D721Med (cell line): ENCODE measurements around the gene KRTAP13-3.

Source experiments
- DNase-seq: peaks from one replicate; pipeline ENCODE4 v3.0.0; 2011; ENCODE audit warnings: low spot score; ENCODE audit not compliant: insufficient read length
- FAIRE-seq: peaks from 2 replicates; lab custom pipeline; 2011; peaks lifted over from hg19 to GRCh38; lab: Jason Lieb, UNC
- TF ChIP-seq, protein P1 (sequence below): IDR thresholded peaks from 2 replicates; pipeline ENCODE4 v1.5.1; 2012; ENCODE audit warnings: mild to moderate bottlenecking, control low read depth; ENCODE audit not compliant: insufficient read depth; ENCODE audit errors: missing control alignments

KRTAP13-3 gene

DNA sequence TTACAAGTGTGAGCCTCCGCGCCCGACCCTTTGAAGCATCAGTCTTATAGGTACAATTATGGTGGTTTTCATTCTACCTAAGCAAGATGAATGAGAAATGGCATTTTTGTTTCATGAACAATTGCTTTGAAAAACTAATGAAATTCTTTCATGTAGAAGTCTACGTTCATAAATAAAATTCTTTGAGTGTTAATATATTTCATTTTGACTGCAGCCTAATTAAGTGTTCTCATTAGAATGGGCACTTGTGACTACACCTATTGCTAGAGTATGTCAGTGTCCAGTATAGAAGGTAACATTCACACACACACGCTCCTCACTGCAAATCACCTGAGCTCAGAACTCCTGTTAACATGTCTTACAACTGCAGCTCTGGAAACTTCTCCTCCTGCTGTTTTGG, 14.2 kb upstream of the KRTAP13-3 start, which contains the start of gene KRTAP15-1:
Gene KRTAP15-1, plus strand, starts transcription at position 301 of the 400 bp plus-strand sequence. Its CDS starts 53 bp downstream, at position 354.
- FAIRE-seq: no peak
- TF ChIP-seq, protein P1, sequence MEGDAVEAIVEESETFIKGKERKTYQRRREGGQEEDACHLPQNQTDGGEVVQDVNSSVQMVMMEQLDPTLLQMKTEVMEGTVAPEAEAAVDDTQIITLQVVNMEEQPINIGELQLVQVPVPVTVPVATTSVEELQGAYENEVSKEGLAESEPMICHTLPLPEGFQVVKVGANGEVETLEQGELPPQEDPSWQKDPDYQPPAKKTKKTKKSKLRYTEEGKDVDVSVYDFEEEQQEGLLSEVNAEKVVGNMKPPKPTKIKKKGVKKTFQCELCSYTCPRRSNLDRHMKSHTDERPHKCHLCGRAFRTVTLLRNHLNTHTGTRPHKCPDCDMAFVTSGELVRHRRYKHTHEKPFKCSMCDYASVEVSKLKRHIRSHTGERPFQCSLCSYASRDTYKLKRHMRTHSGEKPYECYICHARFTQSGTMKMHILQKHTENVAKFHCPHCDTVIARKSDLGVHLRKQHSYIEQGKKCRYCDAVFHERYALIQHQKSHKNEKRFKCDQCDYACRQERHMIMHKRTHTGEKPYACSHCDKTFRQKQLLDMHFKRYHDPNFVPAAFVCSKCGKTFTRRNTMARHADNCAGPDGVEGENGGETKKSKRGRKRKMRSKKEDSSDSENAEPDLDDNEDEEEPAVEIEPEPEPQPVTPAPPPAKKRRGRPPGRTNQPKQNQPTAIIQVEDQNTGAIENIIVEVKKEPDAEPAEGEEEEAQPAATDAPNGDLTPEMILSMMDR: no peak
- DNase-seq: no peak

DNA sequence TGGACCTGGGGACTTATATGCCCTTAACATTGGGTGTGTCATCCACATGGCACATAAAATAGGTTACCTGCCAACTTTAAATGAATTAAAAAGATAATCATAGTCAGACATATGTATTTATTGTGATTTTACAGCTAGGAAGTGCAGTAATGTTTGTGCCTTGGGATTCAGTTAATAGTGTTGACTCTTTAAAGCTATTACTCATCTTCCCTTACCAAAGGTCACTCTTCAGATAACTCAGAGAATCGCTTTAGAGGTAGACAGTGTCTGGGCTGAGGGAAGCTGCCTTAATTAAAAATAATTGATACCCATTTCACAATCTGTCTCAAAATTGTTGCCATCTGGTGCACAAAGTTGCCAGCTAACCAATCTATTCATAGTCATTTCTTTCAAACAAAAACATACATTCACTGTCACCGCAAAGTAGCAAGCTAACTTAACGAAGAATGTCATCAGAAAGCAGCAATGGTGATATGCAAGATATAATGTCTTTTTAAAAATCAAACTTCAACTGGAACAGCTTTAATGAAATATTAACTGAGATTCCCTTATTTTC, 11.4 kb upstream of the KRTAP13-3 start:
- DNase-seq (no peak), FAIRE-seq (peak; percentile 11)
- TF ChIP-seq, protein P1: no peak

DNA sequence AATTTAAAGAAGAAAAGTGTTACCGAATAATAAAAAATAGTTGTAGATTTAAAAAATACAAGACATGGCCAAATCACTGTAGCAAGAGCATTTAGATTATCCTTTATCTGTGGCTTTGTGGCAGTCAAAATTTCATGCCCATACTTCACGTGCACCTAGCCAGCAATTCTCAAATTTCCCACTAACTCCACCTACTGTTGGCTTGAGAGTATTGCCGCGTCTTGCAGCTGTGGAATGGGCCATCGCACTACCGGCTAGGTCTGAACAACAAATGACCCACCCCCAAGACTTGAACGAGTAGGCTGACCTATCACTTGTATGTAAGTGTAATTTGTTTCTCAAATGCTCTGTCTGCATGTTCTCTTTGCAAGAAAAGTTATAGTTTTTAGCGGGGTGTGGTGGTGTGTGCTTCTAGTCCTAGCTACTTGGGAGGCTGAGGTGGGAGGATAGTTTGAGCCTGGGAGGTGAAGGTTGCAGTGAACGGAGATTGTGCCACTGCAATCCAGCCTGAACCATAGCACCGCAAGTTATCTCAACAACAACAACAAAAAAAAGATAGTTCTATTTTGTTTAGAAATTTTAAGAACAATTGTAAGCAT, 8.4 kb upstream of the KRTAP13-3 start:
- DNase-seq (no peak), FAIRE-seq (peak; percentile 41)
- TF ChIP-seq, protein P1: peak; percentile 43

DNA sequence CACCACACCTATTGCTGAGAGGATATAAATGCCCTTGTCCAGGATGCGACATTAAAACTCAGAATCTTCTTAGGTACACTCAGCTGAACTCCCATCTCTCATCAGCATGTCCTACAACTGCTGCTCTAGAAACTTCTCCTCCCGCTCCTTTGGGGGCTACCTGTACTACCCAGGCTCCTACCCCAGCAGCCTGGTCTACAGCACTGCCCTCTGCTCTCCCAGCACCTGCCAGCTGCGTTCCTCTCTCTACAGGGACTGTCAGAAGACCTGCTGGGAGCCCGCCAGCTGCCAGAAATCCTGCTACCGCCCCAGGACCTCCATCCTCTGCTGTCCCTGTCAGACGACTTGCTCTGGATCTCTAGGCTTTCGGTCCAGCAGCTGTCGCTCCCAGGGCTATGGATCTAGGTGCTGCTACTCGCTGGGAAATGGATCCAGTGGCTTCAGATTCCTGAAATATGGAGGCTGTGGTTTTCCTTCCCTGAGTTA, 4.5 kb upstream of the KRTAP13-3 start, which contains the start of gene KRTAP13-4:
Gene KRTAP13-4, plus strand, starts transcription at position 51 of the 486 bp plus-strand sequence. Its CDS starts 56 bp downstream, at position 107.
- DNase-seq: no peak
- no peak for FAIRE-seq
- TF ChIP-seq, protein P1: no peak

DNA sequence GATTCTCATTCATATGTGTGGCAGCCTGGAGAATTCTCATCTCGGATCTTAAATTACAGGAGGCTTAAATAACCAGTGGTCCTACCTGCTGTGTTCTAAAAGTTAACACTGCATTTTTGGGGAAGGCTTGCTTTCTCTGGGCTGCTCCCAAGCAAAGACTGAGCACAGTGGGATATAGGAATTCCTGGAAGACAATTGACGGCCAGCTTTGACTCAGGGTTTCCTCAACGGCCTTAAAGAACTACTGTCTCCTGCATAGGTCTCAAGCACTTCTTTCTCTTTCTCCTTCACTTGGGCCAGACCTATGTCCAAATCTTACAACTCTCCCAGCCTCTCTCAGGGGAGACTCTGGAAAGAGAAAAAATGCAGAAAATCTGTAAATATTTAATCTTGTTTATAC, 1.0 kb upstream of the KRTAP13-3 start:
- no peak for DNase-seq
- no peak for FAIRE-seq
- TF ChIP-seq, protein P1: no peak

DNA sequence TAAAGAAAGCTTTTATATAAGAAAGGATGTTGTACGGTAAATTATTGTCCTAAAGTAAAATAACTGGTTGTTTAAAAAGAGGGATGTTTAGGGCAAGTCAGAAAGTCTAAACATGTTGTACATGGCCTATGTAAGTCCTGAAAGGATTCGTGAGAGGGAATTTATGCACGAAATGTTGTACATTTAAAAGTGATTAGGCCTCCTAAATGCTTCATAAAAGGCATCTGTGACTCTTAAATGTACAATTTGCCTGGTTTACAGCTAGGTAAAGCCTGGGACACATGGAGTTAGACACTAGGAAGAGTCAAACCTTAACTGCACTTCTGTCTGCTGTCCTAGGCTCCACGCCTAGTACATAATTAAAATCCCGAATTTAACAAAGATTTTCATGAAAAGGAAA, 9.7 kb downstream of the KRTAP13-3 start:
- FAIRE-seq (no peak), DNase-seq (no peak)
- TF ChIP-seq, protein P1: no peak

DNA sequence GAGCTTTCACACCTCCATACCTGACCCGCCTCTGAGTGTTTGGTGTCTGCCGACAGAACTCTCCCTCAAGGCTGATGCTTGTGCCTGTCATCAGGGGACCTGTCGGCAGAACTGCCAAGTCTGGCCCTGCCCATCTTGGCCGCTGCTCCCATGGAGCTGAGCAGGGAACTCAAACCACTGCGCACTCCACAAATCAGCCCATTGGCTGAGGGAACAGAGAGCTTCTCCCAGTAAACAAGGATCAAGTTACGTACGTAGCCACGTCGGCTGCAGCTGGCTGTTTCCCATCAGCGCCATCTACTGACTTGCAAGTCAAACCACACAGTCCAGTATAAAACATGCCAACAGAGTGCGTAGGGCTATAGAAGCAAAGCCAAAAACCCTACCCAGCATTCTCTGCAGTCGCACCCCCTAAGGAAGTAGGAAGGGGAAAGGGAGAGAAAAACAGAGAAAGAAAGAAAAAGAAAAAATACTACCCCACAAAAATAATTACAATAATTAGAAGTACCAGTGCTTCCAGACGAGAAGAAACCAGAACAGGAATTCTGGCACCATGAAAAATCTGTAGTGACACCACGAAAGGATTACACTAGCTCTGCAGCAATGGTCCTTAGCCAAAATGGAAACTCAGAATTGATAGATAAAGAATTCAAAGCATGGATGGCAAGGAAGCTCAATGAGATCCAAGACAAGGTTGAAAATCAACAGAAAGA, 16.8 kb downstream of the KRTAP13-3 start:
- DNase-seq (no peak), FAIRE-seq (no peak)
- TF ChIP-seq, protein P1: peak; percentile 26
